Endothelial cell of umbilical vein (primary cell): ENCODE results near the gene IQCE.

Experiments
- CTCF ChIP-seq, 2 donors: IDR thresholded peaks; 1 replicate in 1 of 2; 2 replicates in 1 of 2; pipeline ENCODE4 v1.5.1; 2011; ENCODE audit warnings: low read length in 2 of 2, mild to moderate bottlenecking in 2 of 2, moderate library complexity in 2 of 2, control low read depth in 1 of 2, inconsistent platforms in 1 of 2, low read depth in 1 of 2; ENCODE audit not compliant: insufficient read depth in 1 of 2; ENCODE audit errors: extremely low read depth in 1 of 2
- EZH2 ChIP-seq: IDR thresholded peaks from 2 replicates; pipeline ENCODE4 v1.6.1; 2012; ENCODE audit warnings: borderline replicate concordance, low read depth, mild to moderate bottlenecking, moderate library complexity, low read length, inconsistent platforms; ENCODE audit not compliant: severe bottlenecking
- FOS ChIP-seq: IDR thresholded peaks from 2 replicates; pipeline ENCODE4 v1.6.1; 2011; ENCODE audit warnings: mild to moderate bottlenecking, low read length, moderate library complexity, borderline replicate concordance; ENCODE audit not compliant: insufficient read depth
- JUN ChIP-seq: IDR thresholded peaks from 2 replicates; pipeline ENCODE4 v1.6.1; 2011; ENCODE audit warnings: borderline replicate concordance, low read depth; ENCODE audit not compliant: insufficient read length, insufficient read depth
- POLR2A ChIP-seq: IDR thresholded peaks from 2 replicates; pipeline ENCODE4 v1.6.1; 2012; ENCODE audit warnings: low read depth, mild to moderate bottlenecking, control low read depth, low read length
- POLR2AphosphoS5 ChIP-seq: IDR thresholded peaks from 2 replicates; pipeline ENCODE4 v1.6.1; 2012; ENCODE audit warnings: low read depth, mild to moderate bottlenecking, control low read depth, low read length, moderate library complexity; ENCODE audit not compliant: insufficient read depth

- TF ChIP-seq FOS (no peak), JUN (no peak), CTCF (IDR thresholded peaks at IDR 0.05; ENCODE audit: extremely low read depth in 1 of 2, insufficient read depth in 1 of 2, low read depth in 1 of 2, low read length in 2 of 2) (no peak), EZH2 (no peak), POLR2AphosphoS5 (no peak), POLR2A (no peak)
Observed at GRCh38 chr7:2580636-2581035, 21.9 kb downstream of the IQCE start.
